HG03457 (cell line): ENCODE data around the gene GAN.

Experiments used
- ATAC-seq: cut with Tn5 transposase; IDR thresholded peaks from one replicate; pipeline ENCODE4 v1.9.1; 2021; ENCODE audit warnings: moderate number of reproducible peaks; ENCODE audit not compliant: unreplicated experiment

The GAN gene

DNA sequence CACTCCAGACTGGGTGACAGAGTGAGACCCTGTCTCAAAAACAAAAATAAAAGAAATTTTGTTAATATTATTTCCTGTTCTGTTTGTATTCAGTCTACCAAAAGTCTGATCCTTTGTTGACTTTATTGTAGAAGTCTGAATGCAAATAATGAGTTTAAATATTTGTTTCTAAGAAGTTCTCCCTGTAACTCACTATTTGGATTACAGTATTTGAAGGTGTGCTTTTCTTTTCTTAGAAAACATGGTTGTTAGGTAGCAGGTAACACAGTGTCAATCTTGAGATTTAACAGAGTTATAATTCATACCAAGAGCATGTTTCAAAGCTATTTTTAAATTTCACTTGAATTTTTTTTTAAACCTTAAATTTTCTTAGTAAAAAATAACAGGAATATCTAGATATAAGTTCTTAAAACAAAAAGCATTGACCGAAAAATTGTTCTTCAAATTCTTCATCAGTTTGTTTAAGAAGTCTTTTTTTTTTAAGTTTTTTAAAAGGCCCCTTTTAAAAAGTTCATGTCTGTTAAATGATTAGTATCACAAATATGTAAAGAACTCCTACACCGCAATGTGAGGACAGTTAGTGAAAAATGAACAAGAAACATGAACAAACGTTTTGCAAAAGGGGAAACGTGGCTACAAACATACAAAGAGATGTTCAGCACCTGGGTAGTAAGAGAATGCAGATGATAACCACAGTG lies 35.0 kb downstream of the GAN start:
- ATAC-seq: no peak

DNA sequence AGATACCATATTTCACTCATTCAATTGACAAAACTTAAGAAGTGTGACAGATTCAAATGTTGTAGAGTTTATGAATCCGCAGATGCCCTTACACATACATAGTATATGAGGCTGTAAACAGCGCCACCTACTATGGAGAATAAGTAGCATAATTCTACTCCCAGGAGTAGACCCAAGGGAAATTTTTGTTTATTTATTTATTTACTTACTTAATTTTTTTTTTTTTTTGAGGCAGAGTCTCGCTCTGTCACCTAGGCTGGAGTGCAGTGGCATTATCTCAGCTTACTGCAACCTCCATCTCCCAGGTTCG lies 35.5 kb downstream of the GAN start:
- ATAC-seq: no peak

DNA sequence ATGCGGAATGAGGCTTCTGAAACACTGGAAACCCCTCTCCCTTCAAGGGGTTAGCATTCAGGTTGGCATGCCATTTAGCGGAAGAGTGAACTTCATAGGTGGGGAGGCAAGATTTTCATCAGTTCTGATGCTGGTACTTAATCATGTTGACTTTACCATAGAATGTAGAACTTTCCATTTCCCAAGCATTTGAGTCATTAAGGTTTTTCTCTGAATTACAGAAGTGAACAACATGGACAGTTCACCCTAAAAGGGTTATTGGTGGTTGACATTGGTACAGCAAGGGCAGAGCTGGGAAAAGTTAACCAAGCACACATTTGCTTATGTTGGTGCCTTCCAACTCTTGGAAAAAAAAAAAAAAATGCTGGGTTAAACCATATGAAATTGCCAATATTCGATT lies 39.1 kb downstream of the GAN start:
- no peak for ATAC-seq

DNA sequence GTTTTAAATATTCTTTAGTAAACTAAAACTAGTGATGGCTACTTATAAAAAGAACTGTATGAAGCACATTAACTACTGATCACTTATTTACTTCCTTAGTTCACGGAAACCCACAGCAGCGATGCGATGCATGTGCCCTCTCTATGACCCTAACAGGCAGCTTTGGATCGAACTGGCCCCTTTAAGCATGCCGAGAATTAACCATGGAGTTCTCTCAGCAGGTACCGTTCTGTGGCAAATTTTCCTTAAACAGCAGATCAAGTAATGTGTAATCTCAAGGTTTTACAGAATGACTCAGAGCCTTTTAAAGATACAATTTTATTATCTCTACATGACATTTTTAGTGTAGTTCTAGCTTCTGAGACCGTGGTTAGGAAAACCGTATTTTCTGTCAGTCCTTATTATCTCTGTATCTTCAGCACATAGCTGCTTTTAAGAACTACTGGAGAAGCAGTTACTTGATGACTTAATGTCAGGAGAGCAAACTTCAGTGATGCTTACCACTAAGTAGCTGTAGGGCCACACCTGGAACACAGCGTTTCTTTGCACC lies 43.0 kb downstream of the GAN start:
- ATAC-seq: no peak

DNA sequence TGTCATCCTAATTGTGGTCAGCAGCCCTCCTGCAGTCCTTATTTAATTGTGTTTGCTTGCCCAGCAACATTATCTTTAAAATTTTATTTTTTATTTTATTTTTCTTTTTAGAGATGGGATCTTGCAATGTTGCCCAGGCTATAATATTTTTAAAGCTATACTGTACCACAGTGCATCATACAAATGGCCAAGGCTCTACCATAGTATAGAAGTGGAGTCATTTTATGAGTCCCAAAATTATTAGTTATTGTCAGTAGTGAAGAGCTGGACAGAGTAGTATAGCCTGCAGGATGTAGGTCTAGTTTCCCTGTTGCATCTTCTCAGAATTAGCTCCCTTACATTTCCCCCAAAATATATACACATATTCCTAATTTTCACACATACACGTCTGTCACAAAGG lies 44.1 kb downstream of the GAN start:
- no peak for ATAC-seq

DNA sequence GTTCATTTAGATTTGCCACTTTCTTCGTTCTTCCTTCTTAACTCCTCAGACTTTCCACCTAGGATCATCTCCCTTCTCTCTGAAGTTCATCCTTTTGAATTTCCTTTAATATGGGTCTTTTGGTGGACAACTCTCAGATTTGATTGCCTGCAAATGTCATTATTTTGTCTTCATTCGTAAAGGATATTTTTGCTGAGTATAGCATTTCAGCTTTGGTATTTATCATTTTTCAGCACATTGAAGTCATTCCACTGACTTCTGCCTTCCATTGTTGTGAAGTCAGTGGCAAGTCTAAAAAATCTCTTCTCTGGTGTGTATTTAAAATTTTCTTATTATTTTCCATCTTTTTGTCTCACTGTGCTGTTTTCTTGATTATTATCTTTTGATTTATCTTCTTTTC lies 45.4 kb downstream of the GAN start:
- ATAC-seq: no peak

DNA sequence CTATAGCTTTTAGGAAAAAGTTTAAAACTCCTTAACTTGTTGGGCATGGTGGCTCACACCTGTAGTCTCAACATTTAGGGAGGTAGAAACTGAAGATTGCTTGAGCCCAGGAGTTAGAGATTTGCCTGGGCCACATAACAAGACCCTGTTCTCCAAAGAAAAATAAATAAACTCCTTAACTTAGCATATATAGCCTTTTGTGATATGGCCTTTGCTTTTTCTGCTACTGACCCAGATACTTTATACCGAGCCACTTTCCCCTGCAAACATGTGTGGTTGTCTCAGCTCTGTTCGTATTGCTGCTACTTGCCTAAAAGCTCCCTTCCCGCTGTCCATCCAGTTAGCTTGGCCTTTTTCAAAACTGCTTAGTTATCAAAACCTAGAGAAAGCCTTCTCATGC lies 51.0 kb downstream of the GAN start:
- ATAC-seq: no peak

DNA sequence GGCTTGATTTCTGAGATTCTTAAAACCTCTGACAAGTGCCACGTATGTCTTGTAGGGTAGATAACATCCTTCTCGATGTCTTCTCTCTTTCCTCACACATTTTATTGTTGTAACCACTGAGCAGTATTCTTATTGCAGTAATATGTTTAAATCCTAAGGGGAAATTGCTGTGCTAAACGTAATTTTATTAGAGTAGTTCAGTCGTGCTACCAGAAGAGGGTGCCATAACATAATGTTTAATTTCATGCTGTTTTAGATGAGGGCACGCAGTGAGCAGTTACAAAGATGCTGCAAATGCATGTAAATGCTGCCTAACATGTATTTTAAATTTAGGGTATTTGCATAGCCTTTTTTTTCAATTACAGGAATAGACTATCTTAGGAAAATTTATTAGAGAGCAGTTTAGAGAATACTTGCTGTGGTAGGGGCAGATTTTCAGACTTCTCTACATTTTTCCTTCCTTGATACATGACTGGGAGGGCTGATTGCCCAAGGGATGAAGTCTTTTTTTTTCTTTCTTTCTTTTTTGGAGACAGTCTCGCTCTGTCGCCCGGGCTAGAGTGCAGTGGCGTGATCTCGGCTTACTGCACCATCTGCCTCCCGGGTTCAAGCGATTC lies 51.7 kb downstream of the GAN start:
- ATAC-seq: no peak

DNA sequence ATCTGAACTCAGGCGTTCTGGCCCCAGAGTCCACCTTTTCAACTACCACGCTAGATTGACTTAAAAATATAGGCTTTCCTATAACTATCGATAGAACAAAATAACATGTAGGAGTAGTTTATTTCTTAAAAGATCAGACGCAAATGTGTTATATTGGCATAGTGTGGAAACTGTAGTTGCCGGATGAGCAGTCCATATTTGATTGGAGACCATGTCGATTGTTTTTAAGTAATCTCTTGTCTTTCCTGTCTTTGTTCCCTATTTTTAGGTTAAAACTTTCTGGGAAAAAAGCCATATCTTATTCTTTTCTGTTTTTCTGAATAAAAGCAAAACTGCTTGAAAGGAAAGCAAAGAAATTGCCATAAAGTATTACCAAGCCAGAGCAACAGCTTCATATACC lies 53.1 kb downstream of the GAN start:
- no peak for ATAC-seq

DNA sequence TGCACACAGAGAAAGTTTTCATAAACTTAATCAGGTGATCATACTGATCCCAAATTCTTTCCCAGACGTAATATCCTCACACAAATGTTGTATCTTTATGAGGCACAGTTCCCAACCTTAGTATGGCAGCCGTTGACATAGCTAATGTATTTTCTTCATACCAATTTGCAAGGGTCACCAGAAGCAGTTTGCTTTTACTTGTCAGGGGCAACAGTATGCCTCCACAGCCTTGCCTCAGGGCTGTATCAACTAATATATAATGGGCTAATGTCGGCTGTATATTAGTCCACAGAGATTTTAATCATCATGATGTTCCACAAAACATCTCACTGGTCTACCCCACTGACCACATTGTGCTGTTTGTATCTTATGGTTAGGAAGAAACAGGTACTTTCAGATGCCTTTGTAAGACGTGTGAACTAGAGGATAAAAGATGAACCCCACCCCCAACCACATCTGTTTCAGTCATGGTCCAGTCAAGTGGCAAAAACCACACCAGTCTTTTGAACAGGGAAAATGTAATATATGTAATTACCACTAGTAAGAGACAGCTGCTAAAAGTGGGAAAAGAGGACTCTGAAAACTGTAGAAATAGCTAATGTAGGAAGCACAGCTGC lies 55.2 kb downstream of the GAN start:
- no peak for ATAC-seq

DNA sequence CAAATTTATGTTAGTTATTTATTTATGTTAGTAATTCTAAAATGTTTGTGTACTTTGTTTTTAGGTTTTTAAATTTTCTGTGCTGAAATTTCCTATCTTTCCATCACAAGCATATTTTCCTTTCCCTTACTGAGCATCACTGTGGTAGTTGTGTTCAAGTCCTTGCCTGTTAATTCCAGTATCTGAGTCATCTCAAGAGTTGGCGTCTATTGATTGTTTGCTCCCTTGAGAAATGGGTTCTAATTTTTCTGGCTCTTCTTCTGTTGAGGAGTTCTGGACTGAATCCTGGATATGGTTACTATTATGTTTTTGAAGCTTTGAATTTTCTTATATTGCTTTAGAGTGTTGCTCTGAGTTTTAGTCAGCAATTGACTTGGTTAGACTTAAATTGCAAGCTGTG lies 56.3 kb downstream of the GAN start:
- no peak for ATAC-seq

DNA sequence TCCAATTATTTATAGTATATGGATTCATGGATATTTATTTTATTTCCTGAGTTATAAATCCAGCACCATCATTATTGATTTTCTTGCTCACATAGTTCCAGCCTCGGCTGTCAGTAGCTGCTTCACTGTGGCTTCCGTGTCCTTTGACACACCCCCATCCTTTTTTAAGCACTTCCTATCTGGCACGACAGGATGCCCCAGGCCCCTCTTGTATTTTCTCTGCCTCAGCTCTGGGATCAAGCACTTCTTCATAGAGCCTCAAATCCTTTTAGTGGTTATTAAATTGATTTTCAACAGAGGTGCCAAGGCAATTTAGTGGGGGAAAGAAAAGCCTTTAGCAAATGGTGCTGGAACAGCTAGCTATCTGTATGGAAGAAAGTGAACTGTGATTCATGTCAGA lies 59.8 kb downstream of the GAN start:
- no peak for ATAC-seq

DNA sequence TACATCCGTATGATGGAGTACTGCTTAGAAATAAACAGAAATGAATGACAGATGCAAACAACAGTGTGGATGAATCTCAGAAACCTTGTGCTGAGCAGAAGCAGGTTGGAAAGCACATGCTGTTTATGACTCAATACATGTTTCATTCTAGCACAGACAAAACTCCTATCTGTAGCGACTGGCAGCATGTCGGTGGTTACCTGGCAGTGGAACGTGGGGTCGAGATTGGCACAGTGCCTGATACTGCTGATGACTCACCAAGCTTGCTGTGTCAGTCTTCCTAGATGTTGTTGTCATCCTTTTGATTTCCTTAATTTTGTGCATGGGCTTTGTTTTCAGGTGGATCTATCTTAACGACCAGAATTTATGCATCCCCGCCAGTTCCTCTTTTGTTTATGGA lies 62.1 kb downstream of the GAN start:
- no peak for ATAC-seq

DNA sequence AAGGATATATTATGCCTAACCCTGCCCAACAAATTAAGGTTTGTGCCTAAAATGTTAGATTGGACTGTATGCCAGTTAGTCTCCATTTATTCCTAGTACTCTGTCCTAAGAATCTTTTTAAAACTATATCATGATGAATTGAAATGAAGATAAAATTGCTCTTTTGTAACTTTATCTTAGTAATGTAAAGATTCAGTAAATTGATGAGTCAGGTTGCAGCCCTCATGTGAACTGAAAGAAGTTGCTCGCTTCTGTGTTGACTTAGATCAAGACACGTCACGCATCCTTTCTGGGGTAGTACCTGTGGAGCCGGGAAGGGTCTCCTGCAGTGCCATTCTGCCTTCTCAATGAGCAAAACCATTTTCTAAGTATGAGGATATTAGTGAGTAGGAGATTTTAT lies 63.3 kb downstream of the GAN start:
- no peak for ATAC-seq

DNA sequence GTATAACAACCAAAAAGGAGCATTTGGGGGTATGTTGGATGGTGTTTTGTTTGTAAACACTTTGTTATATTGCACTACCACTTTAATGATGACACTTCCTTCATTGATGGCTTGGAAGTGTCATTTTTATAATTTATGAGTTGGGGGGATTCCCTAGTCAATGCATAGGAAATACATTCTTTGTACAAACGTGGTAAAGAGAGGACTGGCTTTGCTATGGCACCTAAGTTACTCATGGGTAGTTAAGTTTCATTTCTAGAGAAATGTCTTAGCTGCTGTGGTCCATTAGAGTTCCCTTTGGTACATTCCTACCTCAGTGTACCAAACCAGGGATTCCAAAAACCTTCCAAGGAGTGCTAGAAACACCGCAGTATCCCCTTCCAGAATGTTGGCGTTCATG lies 66.2 kb downstream of the GAN start:
- ATAC-seq: no peak

DNA sequence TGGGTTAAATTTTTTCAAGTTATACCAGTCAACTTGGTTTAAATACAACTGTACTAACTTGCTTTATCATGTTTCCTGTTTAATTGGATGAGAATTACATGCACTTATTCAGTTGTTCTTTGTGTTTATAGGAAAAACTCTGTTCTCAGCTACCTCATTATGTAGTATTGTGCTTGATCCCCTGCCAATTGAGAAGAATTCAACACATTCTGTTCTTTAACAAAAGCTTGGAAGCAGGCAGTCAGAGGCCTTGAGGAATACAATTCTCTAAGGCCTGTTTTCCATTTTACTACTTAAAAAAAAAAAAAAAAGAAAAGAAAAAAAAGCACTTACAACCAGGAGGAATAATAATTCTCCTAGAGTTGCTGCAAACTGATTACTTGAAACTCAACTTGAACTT lies 69.2 kb downstream of the GAN start:
- ATAC-seq: no peak

DNA sequence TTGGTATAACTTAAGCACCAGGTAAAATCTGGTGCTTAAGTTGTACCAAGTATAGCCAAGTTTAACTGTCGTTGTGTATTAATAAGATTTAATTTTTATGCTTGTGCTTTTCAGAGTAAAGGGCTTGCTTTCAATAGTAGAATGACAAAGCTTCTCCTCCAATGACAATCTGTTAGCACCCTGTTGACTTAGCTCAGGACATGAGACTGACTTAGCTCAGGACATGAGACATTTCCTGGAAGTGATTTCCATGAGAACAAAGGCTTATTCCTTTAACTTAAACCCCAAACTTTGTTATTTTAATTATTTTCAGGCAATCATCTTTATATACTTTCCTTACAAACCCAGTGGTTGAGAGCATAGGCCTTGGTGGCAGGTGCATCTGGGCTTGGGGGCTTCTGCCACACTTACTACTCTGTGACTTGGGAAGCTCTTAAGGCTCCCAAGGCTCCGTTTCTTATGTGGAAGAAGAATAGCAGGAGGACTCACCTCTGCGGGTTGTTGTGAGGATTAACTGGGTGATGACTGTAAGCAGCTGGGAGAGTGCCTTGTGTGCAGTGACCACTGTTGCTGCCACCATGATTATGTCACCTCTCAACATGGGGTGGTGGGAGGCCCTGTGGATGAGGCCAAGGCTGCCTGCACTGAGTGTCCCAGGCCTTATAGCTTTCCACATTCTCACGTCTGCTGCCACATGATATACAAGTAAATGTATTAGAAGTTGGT lies 70.4 kb downstream of the GAN start:
- ATAC-seq: no peak

DNA sequence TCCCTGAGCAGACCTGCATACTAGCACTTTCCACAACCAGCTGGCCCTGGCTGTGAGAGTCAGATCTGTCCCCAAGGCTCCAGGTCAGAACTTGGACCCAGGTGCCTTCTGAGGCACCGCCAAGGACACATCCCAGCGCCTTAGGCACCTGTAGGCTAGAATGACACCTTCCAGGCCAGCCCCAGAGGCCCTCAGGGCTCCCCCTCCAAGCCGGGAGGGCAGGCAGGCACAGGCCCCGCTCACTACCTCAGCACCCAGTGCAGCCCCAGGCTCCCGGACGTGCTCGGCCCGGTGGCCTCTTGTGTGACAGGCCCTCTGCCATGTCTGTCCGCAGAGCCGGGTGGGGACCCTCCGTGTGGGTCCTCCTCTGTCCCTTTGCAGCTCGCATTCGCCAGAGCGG lies 73.6 kb downstream of the GAN start:
- no peak for ATAC-seq

DNA sequence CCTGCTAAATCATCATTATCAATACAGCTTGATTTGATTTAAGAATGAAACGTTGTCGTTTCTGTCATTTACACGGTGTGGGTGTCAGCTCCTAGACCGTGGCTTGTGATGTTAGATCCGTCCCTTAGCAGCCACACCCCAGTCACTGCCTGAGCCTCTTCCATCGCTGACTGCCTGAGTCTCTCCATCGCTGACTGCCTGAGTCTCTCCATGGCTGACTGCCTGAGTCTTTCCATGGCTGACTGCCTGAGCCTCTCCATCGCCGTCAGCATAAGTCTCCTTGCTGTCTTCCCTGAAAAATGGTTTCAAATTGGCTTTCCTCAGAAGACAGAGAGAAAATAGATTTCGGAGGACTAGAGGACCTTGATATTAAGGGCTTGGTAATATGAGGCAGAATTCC lies 76.1 kb downstream of the GAN start:
- no peak for ATAC-seq

DNA sequence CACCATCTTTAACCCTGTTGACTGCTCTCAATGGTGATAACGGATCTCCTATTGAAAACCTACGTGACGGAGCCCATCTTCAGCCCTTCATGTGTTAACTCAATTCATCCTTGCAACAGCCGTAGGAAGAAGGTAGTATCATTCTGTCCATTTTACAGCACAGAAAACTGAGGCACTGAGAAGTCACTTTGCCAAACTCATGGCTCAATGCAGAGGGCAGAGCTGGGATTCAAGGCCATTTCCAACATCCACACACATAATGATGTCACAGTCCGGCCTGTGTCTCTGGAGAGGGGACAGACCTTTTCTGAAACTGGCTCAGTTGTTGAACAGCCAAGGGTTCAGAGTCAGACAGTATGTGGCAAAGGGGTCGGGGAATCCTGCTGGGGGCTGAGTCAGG lies 77.2 kb downstream of the GAN start:
- ATAC-seq: no peak

DNA sequence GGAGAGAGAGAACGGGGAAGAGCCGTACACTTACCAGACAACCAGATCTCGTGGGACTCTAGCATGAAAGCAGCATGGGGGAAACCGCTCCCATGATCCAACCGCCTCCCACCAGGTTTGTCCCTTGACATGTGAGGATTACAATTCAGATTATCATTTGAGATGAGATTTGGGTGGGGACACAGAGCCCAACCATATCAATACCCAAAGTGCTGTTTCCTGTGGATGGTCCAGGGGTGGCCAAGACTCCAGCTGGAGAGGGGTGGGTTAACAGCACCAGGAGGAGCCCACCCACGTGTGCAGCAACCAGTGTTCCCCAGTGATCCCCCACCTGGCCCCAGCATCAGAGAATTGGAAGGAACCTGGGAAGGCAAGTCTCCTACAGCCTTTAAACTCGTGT lies 79.7 kb downstream of the GAN start:
- no peak for ATAC-seq
